GM20431 (cell line): ENCODE results near the gene ZBTB8A.
"Not testable (repeated sequence)": the region's sequence is repeated elsewhere in the genome, so short reads cannot be mapped to it uniquely, and the experiment has no call there.

Experiments
- in situ Hi-C: fragments of 300-500 bp; cut with MseI, MboI; formaldehyde crosslinking; loops from one replicate; pipeline ENCODE4 v1.15.0; 2020; ENCODE audit warnings: low sequenced_read_pairs; ENCODE audit not compliant: unreplicated experiment

The ZBTB8A gene

DNA sequence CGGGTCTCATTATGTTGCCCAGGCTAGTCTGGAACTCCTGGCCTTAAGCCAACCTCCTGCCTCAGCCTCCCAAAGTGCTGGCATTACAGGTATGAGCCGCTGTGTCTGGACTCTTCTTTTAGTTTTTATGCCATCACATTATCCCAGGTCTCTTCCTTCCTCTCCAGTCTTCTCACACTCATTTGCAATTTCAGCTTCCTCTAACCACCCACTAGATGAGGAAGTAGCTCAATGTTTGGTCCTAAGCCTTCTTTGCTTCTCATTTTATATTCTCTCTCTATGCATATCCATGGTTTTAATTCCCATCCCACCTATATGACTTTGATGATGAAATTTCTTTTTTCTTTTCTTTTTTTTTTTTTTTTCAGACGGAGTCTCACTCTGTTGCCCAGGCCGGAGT, 3.1 kb upstream of the ZBTB8A start:
- in situ Hi-C loops, result no loop called here

DNA sequence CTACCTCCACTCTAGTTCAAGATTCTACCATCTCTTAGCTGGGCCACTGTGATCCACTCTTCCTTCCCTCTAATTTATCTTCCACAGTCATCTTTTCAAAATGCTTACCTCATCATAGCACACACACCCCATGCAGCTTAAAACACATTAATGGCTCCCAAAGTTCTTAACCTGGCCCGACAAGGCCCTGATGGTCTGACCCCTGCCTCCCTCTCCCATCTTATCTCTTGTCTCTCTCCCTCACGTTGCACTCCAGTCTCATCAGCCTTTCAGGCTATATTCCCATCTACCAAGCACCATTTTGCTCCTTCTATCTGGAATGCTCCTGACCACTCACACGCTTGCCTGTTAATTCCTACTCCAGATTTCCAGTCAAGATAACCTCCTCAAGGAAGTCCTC, 2.5 kb upstream of the ZBTB8A start:
- in situ Hi-C loops, result no loop called here

DNA sequence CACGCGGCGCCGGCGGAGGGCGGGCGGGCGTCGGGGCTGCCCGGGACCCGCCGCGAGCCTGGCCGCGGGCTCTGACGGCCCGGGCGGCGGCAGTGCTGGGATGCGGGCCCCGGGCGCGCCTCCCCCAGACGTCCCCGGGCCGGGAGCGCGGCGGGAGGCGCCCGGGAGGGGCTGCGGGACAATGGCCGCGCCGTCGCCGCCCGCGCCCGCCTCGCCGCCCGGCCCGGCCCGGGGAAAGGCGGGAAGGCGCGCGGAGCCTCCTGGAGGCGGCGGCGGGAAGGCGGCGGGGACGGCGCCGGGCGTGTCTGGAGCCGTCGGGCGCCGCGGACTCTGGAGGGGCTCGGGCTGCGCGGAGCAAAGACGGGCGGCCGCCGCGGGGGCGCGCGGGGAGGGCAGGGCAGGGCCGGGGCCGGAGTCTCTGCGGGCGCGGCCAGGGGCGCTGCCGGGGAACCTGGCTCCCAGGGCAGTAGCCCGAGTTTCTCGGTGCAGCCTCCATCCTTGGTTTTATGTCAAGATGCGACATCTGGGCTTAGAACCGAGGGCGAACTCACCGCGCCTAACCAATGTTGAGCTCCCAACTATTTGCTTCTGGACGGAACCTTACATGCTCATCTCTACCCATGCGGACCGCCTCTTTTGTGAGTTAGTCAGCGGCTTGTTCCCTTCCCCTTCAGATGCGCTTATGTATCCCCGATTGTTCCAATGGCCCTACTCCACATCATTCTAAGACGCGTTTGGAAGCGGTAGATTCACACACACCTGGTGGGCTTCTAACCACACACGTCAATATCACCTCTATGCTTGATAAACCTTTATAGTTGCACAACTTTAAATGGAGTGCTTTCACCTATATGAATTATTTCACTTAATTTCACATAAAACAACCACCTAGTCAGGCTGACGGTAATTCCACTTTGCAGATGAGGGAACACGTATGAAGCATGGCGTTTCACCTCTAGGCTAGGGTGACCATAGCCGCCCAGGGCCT, 651 bp downstream of the ZBTB8A start:
- in situ Hi-C loops, result no loop called here

DNA sequence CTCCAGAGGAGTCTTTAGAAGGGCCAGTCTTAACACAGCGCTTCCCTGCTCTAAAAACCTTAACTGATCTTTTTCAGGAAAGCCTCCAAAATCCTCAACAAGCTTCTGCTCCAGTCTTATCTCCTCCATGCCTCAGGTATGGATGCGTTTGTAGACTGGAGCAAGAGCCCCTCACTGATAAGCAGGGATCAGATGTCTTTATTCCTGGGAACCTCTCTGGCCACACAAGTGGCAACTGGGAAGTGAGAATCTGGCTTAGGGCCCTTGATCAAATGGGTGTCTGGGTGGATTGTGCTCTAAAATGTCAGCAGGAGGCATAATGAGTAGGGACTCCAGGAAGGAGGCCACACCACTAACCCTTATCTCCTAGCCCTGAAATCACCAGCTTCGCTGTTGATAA, 1.4 kb downstream of the ZBTB8A start:
- in situ Hi-C loops, result no loop called here

DNA sequence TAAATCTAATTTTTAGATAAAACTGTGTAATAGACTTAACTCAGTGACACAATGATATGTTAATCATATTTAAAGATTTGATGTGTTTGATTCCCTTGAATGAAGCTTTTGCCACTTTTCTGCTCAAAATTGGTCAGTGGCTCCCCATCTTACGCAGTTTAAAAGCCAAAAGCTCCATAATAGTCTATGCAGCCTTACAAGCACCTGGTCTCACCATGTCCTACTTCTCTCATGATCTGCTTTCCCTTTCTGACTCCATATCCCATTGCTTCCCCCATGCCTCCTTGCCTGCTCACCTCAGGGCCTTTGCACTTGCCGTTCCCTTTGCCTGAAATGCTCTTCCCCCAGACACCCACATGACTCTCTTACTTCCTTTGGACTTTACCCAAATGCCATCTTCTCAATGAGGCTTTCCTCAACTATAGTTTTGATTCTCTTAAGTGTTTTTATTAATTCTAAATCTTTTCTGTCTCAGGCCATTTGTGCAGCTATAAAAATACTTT, 1.9 kb downstream of the ZBTB8A start:
- in situ Hi-C loops, result no loop called here

DNA sequence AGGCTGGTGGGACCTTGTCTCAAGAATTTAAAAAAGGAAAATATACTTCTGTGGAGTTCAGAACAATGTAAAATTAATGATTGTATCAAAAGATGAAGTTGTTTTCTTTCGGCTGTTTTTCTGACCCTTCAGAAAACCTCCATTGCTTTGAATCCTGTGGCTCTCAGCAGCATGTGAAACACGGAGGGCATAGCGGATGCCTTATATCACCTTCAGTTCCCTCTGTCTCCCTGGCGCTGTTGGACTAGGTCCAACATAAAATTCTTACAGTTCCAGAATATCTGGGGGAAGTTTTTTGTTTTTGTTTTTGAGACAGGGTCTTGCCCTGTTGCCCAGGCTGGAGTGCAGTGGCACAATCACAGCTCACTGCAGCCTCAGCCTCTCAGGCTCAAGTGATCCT, 7.4 kb downstream of the ZBTB8A start:
- in situ Hi-C loops, result no loop called here

DNA sequence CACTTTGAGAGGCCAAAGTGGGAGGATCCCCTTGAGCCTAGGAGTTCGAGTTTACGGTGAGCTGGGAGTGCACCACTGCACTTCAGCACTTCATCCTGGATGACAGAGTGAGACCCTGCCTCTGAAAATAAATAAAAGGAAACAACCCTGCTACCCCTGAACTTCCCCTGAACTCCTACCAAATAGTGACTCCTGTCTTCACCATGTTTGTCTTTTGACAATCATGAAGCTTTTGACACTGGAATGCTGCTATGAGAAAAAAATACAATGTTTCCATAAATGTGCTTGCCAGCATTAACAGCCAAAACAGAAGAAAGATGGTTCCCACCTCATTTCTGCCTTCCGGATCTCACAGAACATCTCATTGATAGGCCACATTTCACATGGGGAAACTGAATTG, 10.4 kb downstream of the ZBTB8A start:
- in situ Hi-C loops, result no loop called here

DNA sequence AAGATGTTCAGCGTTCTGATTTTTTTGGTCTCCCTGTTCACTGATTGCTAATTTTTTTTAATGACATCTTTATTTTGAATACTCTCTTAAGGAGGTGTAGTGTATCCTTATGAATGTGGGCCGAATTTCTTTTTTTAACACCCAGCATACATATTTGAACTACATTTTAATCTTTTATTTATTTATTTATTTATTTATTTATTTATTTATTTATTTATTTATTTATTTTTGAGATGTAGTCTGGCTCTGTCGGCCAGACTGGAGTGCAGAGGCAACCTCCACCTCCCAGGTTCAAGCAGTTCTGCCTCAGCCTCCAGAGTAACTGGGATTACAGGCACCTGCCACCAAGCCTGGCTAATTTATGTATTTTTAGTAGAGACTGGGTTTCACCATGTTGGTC, 15.1 kb downstream of the ZBTB8A start:
- in situ Hi-C loops, result no loop called here

DNA sequence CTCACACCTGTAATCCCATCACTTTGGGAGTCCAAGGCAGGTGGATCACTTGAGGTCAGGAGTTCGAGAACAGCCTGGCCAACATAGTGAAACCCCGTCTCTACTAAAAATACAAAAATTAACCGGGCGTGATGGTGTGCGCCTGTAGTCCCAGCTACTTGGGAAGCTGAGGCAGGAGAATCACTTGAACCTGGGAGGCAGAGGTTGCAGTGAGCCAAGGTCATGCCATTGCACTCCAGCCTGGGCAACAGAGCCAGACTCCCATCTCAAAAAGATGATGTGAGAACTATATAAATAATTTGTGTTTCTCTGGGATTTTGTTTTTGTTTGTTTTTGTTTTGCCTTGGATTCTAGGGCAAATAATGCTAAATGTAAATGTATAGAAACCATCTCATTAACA, 17.8 kb downstream of the ZBTB8A start:
- in situ Hi-C loops, result not testable (repeated sequence)

DNA sequence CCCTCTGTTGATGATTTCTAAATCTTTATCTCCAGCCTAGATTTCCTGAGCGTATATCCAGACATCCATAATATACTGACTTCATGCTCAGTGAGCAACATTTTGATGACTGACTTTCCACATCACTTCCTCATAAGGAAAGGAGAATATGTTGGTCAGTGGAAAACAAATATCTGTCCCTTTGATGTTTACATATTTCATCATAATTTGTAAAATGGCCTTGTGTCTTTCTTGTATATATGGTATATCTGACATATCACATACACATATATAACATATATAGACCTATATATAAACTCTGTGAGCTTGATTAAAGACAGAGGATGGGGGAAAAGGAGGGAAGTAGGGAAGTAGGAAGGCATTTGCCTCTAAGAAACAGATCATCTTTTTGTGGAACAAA, 18.6 kb downstream of the ZBTB8A start:
- in situ Hi-C loops, result no loop called here

DNA sequence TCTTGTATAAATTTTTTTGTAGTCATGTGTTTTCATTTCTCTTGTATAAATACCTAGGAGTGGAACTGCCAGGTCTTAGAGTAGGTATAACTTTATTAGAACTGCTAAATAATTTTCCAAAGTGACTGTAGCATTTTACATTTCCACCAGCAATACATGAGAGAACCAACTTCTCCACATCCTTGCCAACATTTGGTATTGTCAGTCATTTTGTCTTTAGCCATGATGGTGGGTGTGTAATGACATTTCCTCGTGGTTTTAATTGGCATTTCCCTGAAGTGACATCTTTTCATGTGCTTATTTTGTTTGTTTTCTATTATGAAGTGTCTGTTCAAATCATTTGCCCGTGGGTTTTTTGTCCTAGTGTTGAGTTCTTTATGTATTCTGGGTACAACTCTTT, 29.7 kb downstream of the ZBTB8A start:
- in situ Hi-C loops, result no loop called here

DNA sequence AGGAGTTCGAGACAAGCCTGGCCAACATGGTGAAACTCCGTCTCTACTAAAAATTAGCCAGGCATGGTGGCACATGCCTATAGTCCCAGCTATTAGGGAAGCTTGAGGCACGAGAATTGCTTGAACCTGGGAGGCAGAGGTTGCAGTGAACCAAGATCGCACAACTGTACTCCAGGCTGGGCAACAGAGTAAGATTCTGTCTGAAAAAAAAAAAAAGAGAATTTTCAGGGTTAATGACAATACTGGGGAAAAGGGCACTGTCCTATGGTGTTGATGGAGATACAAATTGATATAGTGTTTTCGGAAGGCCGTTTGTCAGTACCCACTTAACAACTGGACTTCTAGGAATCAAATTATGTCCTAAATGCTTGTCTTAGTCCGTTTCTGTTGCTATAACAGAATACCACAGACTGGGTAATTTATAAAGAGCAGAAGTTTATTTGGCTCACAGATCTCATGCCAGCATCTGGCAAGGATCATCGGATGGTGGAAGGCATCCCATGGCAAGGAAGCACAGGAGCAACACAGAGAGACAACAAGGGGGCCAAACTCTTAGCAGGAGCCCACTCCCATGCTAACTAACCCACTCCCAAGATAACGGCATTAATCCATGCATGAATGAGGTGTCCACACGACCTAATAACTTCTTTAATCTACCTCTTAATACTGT, 41.3 kb downstream of the ZBTB8A start:
- in situ Hi-C loops, result no loop called here

DNA sequence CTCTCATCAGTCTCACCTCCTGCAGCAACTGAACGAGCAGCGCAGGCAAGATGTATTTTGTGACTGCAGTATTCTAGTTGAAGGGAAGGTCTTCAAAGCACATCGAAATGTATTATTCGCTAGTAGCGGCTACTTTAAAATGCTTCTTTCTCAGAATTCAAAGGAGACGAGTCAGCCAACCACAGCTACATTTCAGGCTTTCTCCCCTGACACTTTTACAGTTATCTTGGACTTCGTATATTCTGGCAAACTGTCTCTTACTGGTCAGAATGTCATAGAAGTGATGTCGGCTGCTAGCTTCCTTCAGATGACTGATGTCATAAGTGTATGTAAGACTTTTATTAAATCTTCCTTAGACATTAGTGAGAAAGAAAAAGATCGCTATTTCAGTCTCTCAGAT, 53.7 kb downstream of the ZBTB8A start:
- in situ Hi-C loops, result no loop called here

DNA sequence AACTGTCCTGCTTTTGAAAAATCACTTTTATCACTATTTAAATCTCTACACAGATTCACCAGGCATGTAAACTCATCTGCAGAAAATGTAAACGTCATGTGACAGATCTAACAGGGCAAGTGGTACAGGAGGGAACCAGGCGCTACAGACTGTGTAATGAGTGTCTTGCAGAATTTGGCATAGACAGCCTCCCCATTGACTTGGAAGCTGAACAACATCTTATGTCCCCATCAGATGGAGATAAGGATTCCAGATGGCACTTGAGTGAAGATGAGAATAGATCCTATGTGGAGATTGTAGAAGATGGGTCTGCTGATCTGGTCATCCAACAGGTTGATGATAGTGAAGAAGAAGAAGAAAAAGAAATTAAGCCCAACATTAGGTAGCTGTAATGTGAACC, 60.8 kb downstream of the ZBTB8A start:
- in situ Hi-C loops, result no loop called here

DNA sequence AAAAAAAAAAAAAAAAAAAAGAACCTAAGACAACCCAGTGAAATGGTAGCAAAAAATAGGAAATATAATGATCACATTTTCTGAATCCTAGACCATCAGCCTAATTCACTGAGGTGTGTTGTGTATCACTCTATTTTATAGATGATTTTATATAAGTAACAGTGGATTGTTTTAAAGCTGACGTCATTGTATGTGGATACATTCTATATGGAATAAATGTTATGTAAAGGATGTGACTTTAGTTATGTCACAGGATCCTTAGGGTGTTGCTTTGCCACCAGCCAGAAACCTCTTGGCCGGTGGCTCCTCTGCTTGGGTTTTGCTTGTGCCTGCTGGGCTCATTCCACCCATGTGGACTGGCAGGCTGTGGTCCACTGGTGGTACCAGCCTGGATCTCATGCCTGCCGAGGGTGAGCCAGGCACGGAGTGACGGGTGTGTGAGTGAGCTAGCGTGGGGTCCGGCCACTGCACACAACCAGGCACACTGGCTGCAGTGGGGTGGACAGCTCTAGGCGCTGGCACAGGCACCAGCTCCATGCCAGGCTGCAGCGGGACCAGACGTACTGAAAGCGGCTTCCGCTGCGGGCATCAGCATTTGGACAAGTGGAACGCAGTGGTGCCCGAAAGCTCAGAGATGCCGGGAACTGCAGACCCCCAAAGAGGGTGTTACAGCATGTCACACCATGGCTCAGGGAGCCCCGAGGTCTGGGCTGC, 66.6 kb downstream of the ZBTB8A start:
- in situ Hi-C loops, result no loop called here

DNA sequence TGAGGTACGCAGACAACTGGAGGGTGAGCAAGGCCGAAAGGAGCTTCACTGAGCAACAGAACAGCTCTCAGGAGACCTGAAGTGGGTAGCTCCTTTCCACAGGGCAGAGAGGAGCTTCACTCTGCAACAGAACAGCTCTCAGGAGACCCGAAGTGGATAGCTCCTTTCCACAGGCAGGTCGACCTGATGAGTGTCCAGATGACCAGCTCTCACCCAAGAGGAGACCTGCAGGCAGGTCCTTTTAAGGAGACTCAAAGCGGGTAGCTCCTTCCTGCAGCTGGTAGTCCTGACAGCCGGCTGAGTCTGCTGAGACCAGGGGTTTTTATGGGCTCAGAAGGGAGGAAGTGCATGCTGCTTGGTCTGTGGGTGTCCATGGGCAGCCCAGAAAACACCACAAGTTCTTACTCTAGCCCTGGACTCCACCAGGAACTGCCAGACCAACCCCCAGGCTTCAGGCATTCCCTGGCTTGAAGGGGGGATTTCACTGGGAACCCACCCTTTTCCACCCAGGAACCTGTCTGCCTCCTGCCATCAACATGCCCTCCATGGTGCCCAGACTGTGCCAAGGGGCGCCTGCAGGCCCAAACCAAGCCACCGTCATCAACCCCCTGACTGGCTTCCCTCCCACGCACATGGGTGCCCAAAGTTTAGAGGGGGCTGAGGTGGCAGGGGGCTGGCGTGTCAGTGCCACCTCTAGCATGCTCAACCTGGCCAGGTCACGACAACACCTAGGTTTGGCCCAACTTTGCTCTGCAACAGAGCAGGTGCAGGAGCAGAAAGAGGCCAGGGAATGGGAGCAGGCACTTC, 67.5 kb downstream of the ZBTB8A start:
- in situ Hi-C loops, result no loop called here

DNA sequence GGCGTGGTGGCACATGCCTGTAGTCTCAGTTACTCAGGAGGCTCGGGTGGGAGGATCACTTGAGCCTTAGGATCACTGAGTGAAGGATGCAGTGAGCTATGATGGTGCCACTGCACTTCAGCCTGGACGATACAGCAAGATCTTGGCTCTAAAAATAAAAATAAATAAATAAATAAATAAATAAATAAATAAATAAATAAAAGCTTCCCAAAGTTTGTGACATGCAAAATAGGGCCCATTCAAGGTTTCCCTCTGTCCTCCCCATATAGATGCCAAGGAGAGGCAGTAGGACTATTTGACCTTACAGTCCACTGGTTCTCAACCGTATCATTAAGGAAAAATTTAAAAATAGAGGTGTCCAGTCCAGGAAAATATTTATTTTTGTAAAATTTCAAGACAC, 70.0 kb downstream of the ZBTB8A start:
- in situ Hi-C loops, result no loop called here

DNA sequence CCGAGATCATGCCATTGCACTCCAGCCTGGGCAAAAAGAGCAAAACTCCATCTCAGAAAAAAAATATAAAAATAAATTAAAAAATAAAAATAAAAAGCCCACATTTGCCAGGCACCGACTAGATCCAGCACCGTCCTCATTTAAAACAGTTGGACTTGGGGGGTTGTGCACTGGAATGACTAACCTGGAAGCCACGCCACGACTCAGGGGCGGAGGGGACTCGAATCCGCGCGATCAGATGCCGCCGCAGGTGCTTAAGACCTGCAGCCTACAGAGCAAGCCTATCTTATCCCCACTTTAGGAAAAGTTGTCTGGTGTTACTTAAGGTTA, 72.6 kb downstream of the ZBTB8A start:
- in situ Hi-C loops, result no loop called here

DNA sequence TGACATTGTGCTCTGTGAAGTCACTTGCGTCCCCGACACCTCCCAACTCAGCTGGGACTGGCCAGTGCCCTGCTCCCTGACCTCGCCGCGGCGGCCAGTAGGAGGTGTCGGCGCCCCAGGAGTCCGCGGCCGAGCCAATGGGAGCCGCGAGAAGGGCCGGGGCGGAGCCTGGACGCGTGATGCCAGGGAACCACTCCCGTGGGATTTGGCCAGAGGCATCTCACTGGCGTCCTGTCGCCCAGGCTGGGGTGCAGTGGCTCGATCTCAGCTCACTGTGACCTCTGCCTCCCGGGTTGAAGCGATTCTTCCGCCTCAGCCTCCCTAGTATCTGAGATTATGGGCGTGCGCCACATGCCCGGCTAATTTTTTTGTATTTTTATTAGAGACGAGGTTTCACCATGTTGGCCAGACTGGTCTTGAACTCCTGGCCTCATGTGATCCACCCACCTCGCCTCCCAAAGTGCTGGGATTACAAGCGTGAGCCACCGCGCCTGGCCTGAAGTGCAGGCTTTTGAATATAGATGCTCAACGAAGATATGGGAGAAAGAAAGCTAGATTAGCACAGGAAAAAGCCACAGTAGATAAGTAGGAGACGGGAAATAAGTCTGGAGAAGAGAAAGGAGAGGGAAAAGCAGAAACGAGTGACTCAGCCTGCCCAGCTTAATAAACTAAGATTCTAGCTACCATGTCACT, 73.1 kb downstream of the ZBTB8A start:
- in situ Hi-C loops, result no loop called here
